ENCODE measurements around the gene MAN2A2. TPM values are rescaled to one million over a fixed set of nuclear protein-coding genes. Genes with fewer than 3 reads are reported as not detected.

The MAN2A2 gene
- total RNA-seq, 4 donors from 2014 or later = 27.0 to 80.9 (median 31.7) TPM

GRCh38 chr15:90909976-90910375, 6.9 kb downstream of the MAN2A2 start:
- Histone ChIP-seq H3K4me3 (no peak overlapping the region), H3K4me1 (peaks cover 10 to 26% (median 19%) of the 10 kb centered on the region in 4 donors), H3K9me3 (no peaks in the 10 kb centered on the region), H3K27me3 (no peaks in the 10 kb centered on the region), H3K27ac (replicated peaks in 1 of 4) (no peak overlapping the region), H3K36me3 (peaks cover 81 to 99% (median 97%) of the 10 kb centered on the region in 4 donors)
- 92% methylated on average over 8 of the region's 8 CpGs for WGBS
- no peak for TF ChIP-seq POLR2AphosphoS5 (IDR thresholded peaks at IDR 0.05)
- no peak for TF ChIP-seq EP300 (IDR thresholded peaks at IDR 0.05)
- TF ChIP-seq POLR2A (IDR thresholded peaks at IDR 0.05; ENCODE audit: low read depth) = no peak
- TF ChIP-seq CTCF (IDR thresholded peaks at IDR 0.05) = no peak
- DNase-seq (ENCODE audit: extremely low spot score) = no peak
- intact Hi-C loops (cut with DNase I) = no loop called here

- H3K36me3 ChIP-seq = peaks cover 77 to 99% (median 97%) of the 10 kb centered on the region in 4 donors
- no peak for TF ChIP-seq EP300 (IDR thresholded peaks at IDR 0.05)
- no peak for TF ChIP-seq CTCF (IDR thresholded peaks at IDR 0.05)
- TF ChIP-seq POLR2AphosphoS5 (IDR thresholded peaks at IDR 0.05) = no peak
- no peak for TF ChIP-seq POLR2A (IDR thresholded peaks at IDR 0.05; ENCODE audit: low read depth)
- intact Hi-C loops (cut with DNase I) = no loop called here
- WGBS = 95% methylated on average over 22 of the region's 24 CpGs
- no peak for DNase-seq (ENCODE audit: extremely low spot score)
- H3K4me3 ChIP-seq = no peak overlapping the region
- H3K4me1 ChIP-seq = peaks cover 6 to 26% (median 15%) of the 10 kb centered on the region in 4 donors
- H3K9me3 ChIP-seq = no peaks in the 10 kb centered on the region
- H3K27ac ChIP-seq (replicated peaks in 1 of 4) = no peak overlapping the region
- no peaks in the 10 kb centered on the region for H3K27me3 ChIP-seq
Measured at GRCh38 chr15:90910441-90911301, 7.6 kb downstream of the MAN2A2 start.

GRCh38 chr15:90911302-90911623, 8.2 kb downstream of the MAN2A2 start:
- Histone ChIP-seq H3K36me3 (peaks cover 77 to 99% (median 97%) of the 10 kb centered on the region in 4 donors), H3K4me1 (peaks cover under 1 to 26% (median 12%) of the 10 kb centered on the region in 4 donors), H3K4me3 (no peak overlapping the region), H3K27ac (replicated peaks in 1 of 4) (no peak overlapping the region), H3K27me3 (no peaks in the 10 kb centered on the region), H3K9me3 (no peaks in the 10 kb centered on the region)
- WGBS = 93% methylated on average over 12 of the region's 19 CpGs
- DNase-seq (ENCODE audit: extremely low spot score) = no peak
- TF ChIP-seq EP300 (IDR thresholded peaks at IDR 0.05) (no peak), POLR2AphosphoS5 (IDR thresholded peaks at IDR 0.05) (no peak)
- intact Hi-C loops (cut with DNase I) = no loop called here

GRCh38 chr15:90911906-90912769, 9.0 kb downstream of the MAN2A2 start:
- no peak overlapping the region for H3K27ac ChIP-seq (replicated peaks in 1 of 4)
- peaks cover 0 to 25% (median 6%) of the 10 kb centered on the region in 4 donors for H3K4me1 ChIP-seq
- no peaks in the 10 kb centered on the region for H3K27me3 ChIP-seq
- TF ChIP-seq POLR2AphosphoS5 (IDR thresholded peaks at IDR 0.05) = no peak
- no peak for TF ChIP-seq POLR2A (IDR thresholded peaks at IDR 0.05; ENCODE audit: low read depth)
- no peak for TF ChIP-seq EP300 (IDR thresholded peaks at IDR 0.05)
- no peak for TF ChIP-seq CTCF (IDR thresholded peaks at IDR 0.05)
- H3K4me3 ChIP-seq = no peak overlapping the region
- WGBS = 93% methylated on average over 21 of the region's 30 CpGs
- H3K36me3 ChIP-seq = peaks cover 75 to 99% (median 97%) of the 10 kb centered on the region in 4 donors
- intact Hi-C loops (cut with DNase I) = no loop called here
- DNase-seq (ENCODE audit: extremely low spot score) = no peak
- H3K9me3 ChIP-seq = no peaks in the 10 kb centered on the region

GRCh38 chr15:90912770-90913075, 9.6 kb downstream of the MAN2A2 start:
- Histone ChIP-seq H3K27ac (replicated peaks in 1 of 4) (no peak overlapping the region), H3K4me3 (no peak overlapping the region), H3K9me3 (no peaks in the 10 kb centered on the region), H3K27me3 (no peaks in the 10 kb centered on the region), H3K36me3 (peaks cover 75 to 99% (median 97%) of the 10 kb centered on the region in 4 donors), H3K4me1 (peaks cover 0 to 24% (median under 1%) of the 10 kb centered on the region in 4 donors)
- WGBS = 92% methylated on average over 7 of the region's 7 CpGs
- no peak for TF ChIP-seq EP300 (IDR thresholded peaks at IDR 0.05)
- TF ChIP-seq POLR2A (IDR thresholded peaks at IDR 0.05; ENCODE audit: low read depth) = no peak
- TF ChIP-seq POLR2AphosphoS5 (IDR thresholded peaks at IDR 0.05) = no peak
- no peak for TF ChIP-seq CTCF (IDR thresholded peaks at IDR 0.05)
- DNase-seq (ENCODE audit: extremely low spot score) = no peak
- intact Hi-C loops (cut with DNase I) = no loop called here

Measured in esophagus muscularis mucosa (tissue), 4 donors.